ENCODE results near the gene PANK4. TPM values are rescaled to one million over a fixed set of nuclear protein-coding genes. Genes with fewer than 3 reads are reported as not detected.
A peak's percentile ranks its signal among the peaks of the same experiment; 100 is the strongest.

Gene PANK4
- polyA plus RNA-seq, 1 donor, result 27.5 TPM

DNA sequence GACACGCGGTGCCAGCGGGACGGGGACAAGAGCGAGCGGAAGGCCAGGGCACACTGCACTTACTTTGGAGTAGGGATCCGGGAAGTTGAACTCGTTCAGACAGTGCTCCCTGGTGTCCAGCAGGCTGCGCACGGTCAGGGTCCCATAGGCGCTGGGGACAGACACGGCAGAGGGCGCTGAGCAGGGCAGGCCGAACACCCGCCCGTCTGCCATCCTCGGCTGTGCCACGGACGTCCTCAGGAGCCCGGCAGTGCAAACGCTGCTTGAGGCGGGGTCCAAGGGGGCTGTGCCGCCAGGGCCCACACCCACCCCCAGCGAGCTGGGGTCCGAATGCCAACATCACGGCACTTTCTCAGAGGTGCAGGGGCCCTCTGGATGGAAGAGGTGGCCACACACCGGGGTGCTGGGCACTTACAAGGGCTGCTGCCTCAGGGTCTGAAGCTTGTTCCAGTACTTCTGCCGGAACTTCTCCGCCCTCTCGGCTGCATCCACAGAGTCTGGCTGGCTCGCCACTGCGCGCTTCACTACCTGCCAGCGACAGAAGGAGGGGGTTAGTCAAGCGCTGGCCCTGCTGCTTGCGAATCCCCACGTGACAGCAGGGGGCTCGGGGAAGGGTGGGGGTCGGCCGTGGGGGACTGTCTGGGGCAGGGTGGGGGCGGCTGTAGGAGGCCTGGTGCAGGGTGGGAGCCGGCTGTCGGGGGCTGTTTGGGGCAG lies 12.3 kb downstream of the PANK4 start:
- DNase-seq, result no peak

DNA sequence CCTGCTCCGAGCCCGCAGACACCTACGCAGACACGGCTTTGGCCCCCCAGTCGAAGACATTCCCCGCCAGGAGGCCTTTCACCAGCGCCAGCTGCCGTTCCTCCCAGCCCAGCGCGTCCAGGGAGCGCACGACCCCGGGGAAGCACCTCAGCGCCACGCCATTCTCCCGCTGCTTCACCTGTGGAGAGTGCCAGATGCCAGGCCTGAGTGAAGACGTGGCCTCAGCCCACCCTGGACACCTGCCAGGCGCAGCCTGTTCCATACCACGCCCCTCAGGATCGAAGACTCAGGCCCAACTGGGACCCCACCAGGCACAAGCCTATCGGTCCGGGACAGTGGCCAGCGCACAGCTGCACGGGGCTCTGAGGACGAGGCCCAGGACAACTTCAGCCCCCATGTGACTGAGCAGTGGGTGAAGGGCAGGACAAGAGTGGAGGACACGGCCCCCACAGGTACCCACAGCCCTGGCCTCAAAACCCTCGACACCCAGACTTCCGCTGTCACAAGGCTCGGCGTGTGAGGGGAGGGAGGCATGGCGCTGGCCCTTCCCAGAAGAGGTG lies 13.5 kb downstream of the PANK4 start:
- no peak for DNase-seq

DNA sequence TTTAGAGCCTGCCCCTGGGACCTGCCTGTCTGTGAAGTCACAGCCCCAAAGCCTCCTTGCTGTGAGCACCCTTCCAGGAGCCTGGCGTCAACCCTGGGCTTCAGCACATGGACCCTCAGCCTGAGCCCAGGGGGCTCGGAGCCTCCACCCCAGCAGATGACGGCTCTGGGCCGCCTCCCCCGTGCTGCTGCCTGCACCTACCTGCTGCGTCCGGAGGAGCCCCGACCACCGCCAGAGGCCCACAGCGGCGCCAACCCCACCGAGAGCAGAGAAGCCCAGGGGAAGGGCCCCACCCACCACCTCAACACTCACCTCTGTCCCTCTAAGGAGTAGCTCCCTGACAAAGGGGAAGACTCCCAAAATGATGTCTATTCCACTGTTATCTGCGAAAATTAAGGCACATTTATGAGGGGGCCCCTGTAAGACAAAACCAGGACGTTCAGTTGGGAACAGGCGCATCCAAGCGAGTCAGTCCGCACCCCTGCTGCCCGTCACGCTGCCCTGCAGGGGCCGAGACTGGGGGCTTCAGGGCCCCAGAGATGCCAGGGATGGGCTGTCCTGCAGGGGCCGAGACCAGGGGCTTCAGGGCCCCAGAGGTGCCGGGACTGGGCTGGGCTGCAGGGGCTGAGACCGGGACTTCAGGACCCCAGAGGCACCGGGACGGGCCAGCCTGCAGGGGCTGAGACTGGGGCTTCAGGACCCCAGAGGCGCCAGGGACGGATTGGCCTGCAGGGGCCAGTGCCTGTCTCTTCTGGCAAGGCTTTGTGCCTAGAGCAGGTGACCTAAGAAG lies 15.8 kb downstream of the PANK4 start:
- DNase-seq, result no peak

DNA sequence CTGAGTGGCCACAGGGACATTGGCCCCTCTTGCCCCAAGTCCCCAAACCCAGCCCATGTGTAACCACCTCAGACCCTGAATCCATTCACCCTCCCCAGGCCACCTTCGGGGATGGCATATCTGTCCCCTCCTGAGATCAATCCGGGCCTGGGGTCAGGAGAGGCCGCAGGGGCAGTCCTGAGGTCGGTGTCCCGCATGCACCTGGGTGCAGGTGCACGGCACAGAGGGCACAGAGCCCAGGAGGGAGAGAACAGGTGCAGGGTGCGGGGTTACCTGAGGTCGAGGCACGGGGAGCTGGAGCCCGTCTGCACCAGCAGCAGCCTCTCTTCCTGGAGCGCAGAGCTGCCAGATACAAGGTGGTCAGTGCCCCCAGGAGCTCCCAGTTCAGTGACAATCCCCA lies 16.8 kb downstream of the PANK4 start:
- DNase-seq, result no peak

DNA sequence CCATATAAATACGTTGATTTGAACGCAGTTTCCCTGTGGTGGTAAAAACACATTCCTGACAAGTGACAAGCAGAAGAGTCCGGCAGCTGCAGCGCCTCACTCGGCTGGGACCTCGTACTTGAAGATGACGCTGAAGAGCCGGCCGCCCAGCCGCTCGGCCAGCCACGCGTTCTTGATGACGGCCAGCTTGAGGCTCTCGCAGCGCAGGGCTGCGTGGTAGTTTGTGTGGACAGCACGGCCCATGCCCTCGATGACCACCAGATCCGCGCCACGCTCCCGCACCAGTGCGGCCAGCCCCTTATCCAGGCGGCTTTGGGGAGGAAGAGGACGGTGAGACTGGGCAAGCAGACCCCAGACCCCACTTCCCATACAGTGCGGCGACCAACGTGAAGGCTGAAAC lies 17.6 kb downstream of the PANK4 start:
- DNase-seq, result no peak

DNA sequence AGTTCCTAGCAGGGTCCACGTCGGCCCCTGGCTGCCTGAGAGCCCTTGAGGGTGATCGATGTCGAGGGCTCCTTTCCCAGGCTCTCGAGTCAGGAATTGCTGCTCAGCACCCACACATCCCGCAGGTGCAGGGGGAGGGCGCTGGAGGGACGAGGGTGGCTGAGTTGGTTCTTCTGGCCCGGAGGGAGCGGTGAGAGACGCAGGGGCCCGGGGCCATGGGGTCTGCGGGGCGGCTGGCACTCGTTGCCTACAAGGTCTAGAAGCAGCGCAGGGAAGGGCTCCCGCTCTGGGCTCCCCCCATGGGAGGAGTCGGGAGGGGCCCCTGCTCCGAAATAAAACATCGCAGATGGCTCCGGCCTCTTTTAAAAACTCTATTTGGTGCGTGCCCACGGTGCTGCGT lies 18.2 kb downstream of the PANK4 start:
- DNase-seq, result no peak

DNA sequence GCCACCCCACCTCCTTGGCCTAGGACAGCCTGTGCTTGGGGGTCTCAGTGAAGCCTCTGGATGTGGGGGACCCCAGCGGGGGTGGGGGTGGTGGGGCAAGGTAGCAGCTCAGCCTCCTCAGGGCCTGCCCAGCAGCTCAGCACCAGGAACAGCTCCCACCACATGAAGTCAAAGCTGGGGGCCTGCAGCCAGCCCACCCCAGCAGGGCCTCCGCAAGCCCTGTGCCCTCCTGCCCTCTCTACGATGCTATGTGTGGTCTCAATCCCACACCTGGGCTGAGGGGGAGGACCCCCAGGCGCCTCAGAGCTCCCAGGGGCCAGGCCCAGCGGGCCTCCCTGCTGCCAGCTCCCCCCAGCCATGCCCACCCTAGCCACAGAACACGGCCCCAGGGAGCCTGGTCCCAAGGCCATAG lies 18.6 kb downstream of the PANK4 start:
- no peak for DNase-seq

DNA sequence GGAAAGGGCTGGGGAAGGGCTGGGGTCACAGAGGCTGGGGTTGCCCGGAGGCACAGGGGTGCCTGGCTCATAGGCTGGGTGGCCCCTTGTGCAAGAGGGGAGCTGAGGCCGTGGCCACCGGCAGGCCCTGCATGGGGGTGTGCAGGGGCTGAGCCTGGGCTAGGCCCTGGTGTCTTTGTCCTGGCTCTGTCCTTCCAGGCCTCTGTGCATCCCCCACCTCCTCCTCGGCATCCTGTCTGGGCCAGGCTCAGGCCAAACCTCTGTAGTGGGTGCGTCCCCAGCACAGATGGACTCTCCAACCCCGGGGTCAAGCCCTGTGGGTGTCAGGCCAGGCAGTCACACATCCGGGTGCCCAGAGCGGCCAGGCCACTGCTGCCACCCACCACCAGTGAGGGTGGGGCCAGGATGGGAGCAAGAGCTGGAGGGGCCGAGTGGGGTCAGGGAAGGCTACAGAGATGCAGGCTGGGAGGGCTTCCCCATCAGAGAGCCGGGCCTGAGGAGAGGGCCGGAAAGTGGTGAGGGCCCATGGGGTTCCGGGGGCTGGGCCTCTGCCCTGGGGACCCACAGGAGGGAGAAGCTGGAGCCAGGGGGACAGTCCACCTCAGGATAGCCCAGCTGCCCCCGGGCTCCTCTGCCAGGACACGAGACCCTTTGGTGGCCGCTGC lies 19.4 kb downstream of the PANK4 start:
- DNase-seq, result no peak

DNA sequence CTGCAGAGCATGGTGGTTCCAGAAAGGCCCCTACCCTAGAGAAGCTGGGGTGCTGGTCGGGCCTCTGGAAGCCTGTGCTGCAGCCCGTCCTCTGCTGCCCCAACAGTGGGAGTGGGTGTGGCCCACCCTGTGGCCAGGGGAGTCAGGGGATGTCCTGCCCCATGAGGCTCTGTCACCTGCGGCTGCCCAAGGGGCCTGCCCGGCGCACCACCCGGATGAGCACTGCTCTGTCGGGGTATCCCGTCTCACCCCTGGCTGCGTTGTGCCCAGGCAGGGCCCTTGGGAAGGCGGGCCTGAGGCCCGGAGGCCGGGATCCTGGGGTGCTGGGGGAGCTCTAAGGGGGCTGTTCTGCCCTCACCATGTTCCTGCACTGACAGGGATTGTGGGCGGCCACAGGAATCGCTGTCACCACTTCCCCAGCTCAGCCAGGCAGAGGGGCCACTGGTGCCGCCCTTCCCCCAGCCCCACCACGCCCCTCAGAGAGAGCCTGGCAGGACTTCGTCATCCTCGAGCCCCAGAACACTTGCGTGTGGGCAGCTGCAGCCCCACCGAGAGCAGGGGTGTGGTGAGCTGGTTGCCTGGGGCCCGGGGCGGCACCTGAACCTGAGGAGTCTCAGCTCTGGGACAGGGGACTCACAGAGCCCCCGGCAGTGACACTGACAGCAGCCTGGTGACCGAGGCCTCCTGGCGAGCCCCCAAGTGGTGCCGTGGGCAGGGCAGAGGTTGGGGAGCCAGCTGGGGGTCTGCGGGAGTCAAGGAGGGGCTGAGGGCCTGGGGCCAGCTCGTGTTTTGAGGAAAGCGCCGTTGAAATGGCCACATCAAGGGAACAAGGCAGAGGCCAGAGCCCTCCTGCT lies 20.2 kb downstream of the PANK4 start:
- no peak for DNase-seq

DNA sequence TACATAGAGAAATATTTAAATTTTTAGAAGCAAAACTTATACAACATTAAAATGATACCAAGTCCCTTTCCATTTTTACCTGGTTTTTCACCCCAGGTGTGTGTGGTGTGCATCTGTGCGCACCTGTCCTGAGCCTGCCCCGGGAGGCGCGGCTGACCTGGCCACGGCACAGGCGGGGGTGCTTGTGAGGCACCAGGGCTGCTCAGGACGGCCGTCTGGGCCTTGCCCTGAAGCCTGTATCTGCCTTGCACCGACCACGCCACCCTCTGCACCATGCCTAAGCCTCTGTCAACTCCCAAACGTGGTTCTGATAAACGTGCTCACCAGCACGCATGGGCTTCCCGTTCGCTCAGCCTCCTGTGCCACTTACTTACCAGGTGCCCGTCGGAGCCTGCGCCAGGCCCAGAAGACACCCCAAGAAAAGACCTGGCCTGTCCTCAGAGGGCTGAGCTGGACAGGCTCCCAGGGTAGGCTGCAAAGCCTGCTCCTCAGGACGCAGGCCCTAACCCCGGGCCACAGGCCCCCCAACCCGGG lies 20.9 kb downstream of the PANK4 start:
- DNase-seq, result no peak

DNA sequence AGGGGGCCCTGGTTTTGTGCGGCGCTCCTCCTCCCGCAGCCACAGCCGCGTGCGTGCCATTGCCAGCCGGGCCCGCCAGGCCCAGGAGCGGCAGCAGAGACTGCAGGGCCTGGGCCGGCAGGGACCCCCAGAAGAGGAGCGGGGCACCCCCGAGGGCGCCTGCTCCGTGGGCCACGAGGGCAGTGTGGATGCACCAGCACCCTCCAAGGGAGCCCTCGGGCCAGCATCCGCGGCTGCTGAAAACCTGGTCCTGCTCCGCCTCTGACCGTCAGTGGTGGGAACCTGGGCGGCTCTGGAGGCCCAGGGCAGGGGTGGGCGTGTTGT lies 21.5 kb downstream of the PANK4 start:
- DNase-seq, result no peak

DNA sequence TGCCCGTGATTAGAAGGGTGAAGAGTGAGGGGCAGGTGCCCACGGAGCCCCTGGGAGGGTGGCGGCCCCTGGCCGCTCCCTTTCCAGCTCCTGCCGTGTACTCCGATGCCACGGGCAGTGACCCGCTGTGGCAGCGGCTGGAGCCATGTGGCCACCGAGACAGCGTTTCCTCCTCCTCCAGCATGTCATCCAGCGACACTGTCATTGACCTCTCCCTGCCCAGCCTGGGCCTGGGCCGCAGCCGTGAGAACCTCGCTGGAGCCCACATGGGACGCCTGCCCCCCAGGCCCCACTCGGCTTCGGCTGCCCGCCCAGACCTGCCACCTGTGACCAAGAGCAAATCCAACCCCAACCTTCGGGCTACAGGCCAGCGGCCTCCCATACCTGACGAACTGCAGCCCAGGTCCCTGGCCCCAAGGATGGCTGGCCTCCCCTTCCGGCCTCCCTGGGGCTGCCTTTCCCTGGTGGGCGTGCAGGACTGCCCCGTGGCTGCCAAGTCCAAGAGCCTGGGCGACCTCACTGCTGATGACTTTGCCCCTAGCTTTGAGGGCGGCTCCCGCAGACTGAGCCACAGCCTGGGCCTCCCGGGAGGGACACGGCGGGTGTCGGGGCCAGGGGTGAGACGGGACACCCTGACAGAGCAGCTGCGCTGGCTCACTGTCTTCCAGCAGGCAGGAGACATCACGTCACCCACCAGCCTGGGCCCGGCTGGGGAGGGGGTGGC lies 22.0 kb downstream of the PANK4 start:
- peak; percentile 35 for DNase-seq

DNA sequence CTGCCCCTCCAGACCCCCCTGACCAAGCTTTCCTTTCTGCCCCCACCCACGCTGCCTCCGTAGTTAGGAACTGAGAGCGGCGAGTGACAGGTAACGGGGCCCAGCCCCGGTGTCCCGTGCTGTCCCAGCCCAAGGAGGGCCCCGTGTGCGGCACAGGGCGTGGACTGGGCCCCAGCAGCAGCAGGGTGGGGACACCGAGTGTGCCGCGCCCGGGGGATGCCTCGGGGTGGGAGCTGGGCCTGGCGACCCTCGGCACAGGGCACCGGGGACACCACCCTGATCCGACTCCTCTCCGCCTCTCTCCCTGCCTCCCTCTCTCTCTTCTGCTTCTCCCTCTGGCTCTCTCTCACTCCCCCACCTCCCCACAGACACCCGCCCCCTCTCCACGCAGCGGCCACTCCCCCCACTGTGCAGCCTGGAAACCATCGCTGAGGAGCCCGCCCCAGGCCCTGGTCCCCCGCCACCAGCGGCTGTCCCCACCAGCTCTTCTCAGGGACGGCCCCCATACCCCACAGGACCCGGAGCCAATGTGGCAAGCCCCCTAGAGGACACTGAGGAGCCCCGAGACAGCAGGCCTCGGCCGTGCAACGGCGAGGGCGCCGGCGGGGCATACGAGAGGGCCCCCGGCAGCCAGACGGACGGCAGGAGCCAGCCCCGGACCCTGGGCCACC lies 22.7 kb downstream of the PANK4 start:
- no peak for DNase-seq

DNA sequence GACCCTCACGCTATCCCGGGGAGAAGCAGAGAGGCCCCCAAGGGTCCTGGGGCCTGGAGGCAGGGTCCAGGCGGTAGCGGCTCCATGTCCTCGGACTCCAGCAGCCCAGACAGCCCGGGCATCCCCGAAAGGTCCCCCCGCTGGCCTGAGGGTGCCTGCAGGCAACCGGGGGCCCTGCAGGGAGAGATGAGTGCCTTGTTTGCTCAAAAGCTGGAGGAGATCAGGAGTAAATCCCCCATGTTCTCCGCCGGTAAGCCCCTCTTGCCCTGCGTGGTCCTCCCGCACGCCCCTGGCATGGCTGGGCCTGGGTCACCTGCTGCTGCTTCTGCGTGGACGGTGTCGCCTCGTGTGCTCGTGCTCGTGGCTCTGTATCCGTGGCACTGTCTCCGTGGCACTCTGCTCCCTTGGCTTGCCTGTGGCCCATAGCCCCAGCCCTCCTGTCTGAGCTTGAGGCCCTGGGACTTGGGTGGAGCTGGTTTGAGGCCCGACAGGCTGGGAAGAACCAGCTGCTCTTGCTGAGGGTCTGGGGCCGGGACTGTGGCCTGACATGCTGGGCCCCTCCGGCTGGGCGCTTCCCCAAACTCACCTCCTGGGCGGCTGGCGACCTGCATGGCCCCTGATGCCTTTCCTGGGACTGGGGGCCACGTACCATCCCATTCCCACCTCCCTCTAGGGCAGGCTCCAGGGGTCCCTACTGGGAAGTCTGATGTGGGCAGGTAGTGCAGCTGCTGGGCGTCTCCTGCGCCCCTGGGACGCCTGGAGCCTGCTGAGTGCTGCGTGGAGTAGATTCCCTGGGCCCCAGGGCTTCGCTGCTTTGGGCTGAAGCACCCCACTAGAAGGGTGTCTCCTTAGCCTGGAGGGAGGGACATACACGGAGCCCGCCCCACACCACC lies 23.5 kb downstream of the PANK4 start:
- DNase-seq, result no peak

DNA sequence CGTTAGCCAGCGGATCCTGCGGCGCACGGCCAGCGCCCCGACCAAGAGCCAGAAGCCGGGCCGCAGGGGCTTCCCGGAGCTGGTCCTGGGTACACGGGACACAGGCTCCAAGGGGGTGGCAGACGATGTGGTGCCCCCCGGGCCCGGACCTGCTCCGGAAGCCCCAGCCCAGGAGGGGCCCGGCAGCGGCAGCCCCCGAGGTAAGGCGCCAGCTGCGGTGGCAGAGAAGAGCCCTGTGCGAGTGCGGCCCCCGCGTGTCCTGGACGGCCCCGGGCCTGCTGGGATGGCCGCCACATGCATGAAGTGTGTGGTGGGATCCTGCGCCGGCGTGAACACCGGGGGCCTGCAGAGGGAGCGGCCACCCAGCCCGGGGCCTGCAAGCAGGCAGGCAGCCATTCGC lies 24.2 kb downstream of the PANK4 start:
- DNase-seq, result no peak

DNA sequence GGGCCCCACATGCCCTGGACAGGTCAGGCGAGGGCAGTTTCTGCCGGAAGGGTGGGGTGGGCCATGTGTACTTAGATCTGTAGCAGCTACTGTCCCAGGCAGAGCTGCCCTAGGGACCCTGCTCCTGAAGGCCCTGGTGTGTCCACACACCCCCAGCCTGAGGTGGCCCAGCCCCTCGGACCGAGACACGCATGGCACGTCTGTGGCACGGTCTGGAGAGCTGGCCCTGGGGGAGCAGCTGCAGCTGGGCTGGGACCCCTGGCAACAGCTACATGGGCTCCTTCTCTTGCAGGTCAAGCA lies 24.6 kb downstream of the PANK4 start:
- no peak for DNase-seq

DNA sequence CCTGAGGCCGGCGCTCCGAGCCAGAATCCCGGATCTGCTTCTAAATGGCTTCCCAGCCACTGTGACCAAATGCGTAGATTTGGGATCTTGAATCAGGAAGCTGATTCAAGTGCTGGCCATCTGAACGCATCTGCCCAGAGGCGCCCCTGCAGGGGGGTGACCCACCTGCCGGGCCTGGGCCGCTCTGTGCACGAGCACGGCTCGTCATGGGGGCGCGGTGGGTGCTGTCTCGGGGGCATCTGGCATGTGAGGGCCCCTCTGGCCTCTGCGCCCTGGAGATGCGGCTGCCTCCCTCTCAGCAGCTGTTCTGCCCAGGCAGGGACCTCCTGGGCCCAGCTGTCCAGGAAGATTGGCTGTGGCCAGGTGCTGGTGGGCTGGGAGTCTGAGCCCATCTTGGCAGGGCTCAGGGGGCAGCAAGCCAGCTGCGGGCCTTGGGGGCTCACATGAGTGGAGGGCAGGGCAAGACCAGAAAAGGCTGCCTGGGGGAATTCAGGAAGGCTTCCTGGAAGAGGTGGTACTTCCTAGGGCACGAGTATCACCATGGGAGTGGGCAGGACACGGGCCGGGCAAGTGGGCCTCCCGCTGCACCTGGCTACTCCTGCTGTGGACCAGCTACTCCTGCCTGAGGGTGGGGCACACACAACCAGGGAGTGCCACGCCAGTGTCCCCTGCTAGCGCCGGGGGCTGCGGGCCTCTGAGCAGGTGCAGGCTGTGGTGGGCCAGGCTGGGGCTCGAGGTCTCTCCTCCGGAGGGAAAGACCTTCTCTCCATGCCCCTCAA lies 25.2 kb downstream of the PANK4 start:
- no peak for DNase-seq

DNA sequence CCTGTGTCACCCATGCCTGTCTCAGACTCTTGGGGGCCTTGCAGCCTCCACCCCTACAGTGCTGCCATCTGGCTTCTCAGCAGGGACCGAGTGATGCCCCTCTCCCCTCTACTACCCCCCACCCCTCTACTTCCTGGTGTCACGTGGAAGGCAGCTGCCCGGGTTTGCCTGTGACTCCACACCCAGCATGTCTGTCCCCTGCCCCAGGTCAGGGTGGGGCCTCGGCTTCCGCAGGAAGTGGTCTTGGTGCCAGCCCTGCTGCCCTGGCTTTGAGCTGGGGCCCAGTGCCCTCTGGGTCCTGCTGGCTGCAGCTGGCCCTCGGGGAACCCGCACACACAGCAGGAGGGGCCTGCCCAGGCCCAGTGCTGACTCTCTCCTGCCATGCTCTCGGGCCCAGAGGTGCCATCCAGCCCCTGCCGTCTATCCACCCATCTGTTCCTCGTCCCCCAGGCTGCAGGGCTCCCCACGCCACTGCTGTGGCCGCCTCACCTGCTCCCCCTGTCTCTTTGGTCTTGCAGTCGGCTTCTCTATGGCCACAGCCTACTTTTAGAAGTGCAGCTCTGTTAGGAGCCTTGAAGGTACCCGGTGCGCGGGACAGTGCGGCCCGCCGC lies 26.3 kb downstream of the PANK4 start:
- no peak for DNase-seq

Data from left kidney (tissue), 2 donors.